ENCODE measurements around the gene SURF6.

The SURF6 gene

GRCh38 chr9:133368249-133368881 is 32.4 kb upstream of the SURF6 start:
- DNase-seq (ENCODE audit: low read depth in 2 of 2, low spot score in 1 of 2): no peak

- no peak for DNase-seq (ENCODE audit: low read depth in 2 of 2, low spot score in 1 of 2)
Observed at GRCh38 chr9:133367778-133368177, 31.8 kb upstream of the SURF6 start.

- DNase-seq (ENCODE audit: low read depth in 2 of 2, low spot score in 1 of 2): no peak
Observed at GRCh38 chr9:133367221-133367620, 31.2 kb upstream of the SURF6 start.

- DNase-seq (ENCODE audit: low read depth in 2 of 2, low spot score in 1 of 2): no peak
Observed at GRCh38 chr9:133366435-133366834, 30.4 kb upstream of the SURF6 start.

- DNase-seq (ENCODE audit: low read depth in 2 of 2, low spot score in 1 of 2): no peak
Observed at GRCh38 chr9:133362359-133363044, 26.5 kb upstream of the SURF6 start.

GRCh38 chr9:133361507-133362092 is 25.6 kb upstream of the SURF6 start:
- DNase-seq (ENCODE audit: low read depth in 2 of 2, low spot score in 1 of 2): no peak

GRCh38 chr9:133360400-133361393 is 24.7 kb upstream of the SURF6 start:
- DNase-seq (ENCODE audit: low read depth in 2 of 2, low spot score in 1 of 2): no peak

GRCh38 chr9:133359399-133360175 is 23.6 kb upstream of the SURF6 start:
- no peak for DNase-seq (ENCODE audit: low read depth in 2 of 2, low spot score in 1 of 2)

GRCh38 chr9:133357656-133358055 is 21.7 kb upstream of the SURF6 start:
- no peak for DNase-seq (ENCODE audit: low read depth in 2 of 2, low spot score in 1 of 2)

GRCh38 chr9:133356391-133357091 is 20.6 kb upstream of the SURF6 start, which contains the start of the genes SURF1 and SURF2:
TSS of gene SURF1 (minus strand) at chr9:133356487. CDS start at chr9:133356453, 34 bp downstream.
TSS of gene SURF2 (plus strand) at chr9:133356550. CDS start at chr9:133356593, 43 bp downstream.
- DNase-seq (ENCODE audit: low read depth in 2 of 2, low spot score in 1 of 2): peak; percentile 70 to 81

GRCh38 chr9:133355881-133356357 is 19.9 kb upstream of the SURF6 start:
- no peak for DNase-seq (ENCODE audit: low read depth in 2 of 2, low spot score in 1 of 2)

GRCh38 chr9:133354766-133355165 is 18.8 kb upstream of the SURF6 start:
- no peak for DNase-seq (ENCODE audit: low read depth in 2 of 2, low spot score in 1 of 2)

- DNase-seq (ENCODE audit: low read depth in 2 of 2, low spot score in 1 of 2): no peak
Observed at GRCh38 chr9:133353548-133353947, 17.6 kb upstream of the SURF6 start.

- no peak for DNase-seq (ENCODE audit: low read depth in 2 of 2, low spot score in 1 of 2)
Observed at GRCh38 chr9:133352635-133353340, 16.8 kb upstream of the SURF6 start.

GRCh38 chr9:133351908-133352634 is 16.1 kb upstream of the SURF6 start:
- no peak for DNase-seq (ENCODE audit: low read depth in 2 of 2, low spot score in 1 of 2)

- no peak for DNase-seq (ENCODE audit: low read depth in 2 of 2, low spot score in 1 of 2)
Observed at GRCh38 chr9:133351526-133351907, 15.5 kb upstream of the SURF6 start.

- DNase-seq (ENCODE audit: low read depth in 2 of 2, low spot score in 1 of 2): no peak
Observed at GRCh38 chr9:133349965-133350616, 14.1 kb upstream of the SURF6 start.

Measured in stimulated activated CD8-positive, alpha-beta memory T cell treated with anti-CD3 and anti-CD28 coated beads, Interleukin-4, amount 100 ng/mL, for 4 hours (primary cell).